Esophagus (tissue), 2 donors: ENCODE measurements around the gene MAP3K2. TPM values are rescaled to one million over a fixed set of nuclear protein-coding genes. Genes with fewer than 3 reads are reported as not detected.
A peak's percentile ranks its signal among the peaks of the same experiment; 100 is the strongest.

Experiments
- H3K27ac ChIP-seq, 2 donors: one replicate each; pipeline ENCODE4 v1.5.1; 2013; ENCODE audit warnings: low read depth in 2 of 2, mild to moderate bottlenecking in 2 of 2, inconsistent platforms in 1 of 2, low read length in 1 of 2, moderate library complexity in 1 of 2
- H3K27me3 ChIP-seq, 2 donors: one replicate each; pipeline ENCODE4 v1.6.1; 2013; ENCODE audit warnings: low read length in 2 of 2, control low read depth in 1 of 2, mild to moderate bottlenecking in 1 of 2; ENCODE audit not compliant: insufficient read depth in 2 of 2, control insufficient read depth in 1 of 2
- H3K36me3 ChIP-seq, 2 donors: one replicate each; pipeline ENCODE4 v1.6.1; 2013; ENCODE audit warnings: low read length in 1 of 2; ENCODE audit not compliant: control insufficient read depth in 2 of 2, insufficient read depth in 2 of 2
- H3K4me1 ChIP-seq, 2 donors: one replicate each; pipeline ENCODE4 v1.6.1; 2013; ENCODE audit warnings: low read length in 1 of 2; ENCODE audit not compliant: control insufficient read depth in 2 of 2, insufficient read depth in 2 of 2
- H3K4me3 ChIP-seq, 2 donors: one replicate each; pipeline ENCODE4 v1.5.1; 2013; ENCODE audit warnings: low read length in 2 of 2, mild to moderate bottlenecking in 2 of 2, low read depth in 1 of 2, moderate library complexity in 1 of 2
- H3K9me3 ChIP-seq, 2 donors: one replicate each; pipeline ENCODE4 v1.6.1; 2013; ENCODE audit warnings: mild to moderate bottlenecking in 2 of 2, low read depth in 1 of 2, low read length in 1 of 2, moderate library complexity in 1 of 2; ENCODE audit not compliant: control insufficient read depth in 2 of 2, insufficient read depth in 1 of 2
- WGBS, 2 donors: extraction: QIAGEN DNeasy Blood & Tissue Kit; methylation state at CpG; one replicate each; pipeline ENCODE4 v1.1.7; 2013; 5-methylcytosine and 5-hydroxymethylcytosine counted together
- polyA plus RNA-seq, 2 donors: library from polyadenylated mRNA; stranded (reverse); fragments of 200-250 nt; gene quantifications; one replicate each; pipeline ENCODE4 v1.2.3, GENCODE V29; 2013
- donor health status: healthy with polysubstance abuse.
- donor health status: Bipolar disorder and iron deficiency.

Gene MAP3K2
- polyA plus RNA-seq, 2 donors, result 3.5 TPM

- H3K4me3 ChIP-seq, result no peak overlapping the region
- peaks cover 5 to 6% of the 10 kb centered on the region in 2 donors for H3K4me1 ChIP-seq
- no peak overlapping the region for H3K27ac ChIP-seq
- 84 to 85% methylated on average over 7 of the region's 7 CpGs for WGBS, 2 donors
- peaks cover 0 to 3% of the 10 kb centered on the region in 2 donors for H3K27me3 ChIP-seq
- peaks cover 0 to 5% of the 10 kb centered on the region in 2 donors for H3K9me3 ChIP-seq
- no peaks in the 10 kb centered on the region for H3K36me3 ChIP-seq
Measured at GRCh38 chr2:127427376-127428056, 39.7 kb upstream of the MAP3K2 start.

- WGBS, 2 donors, result 90 to 93% methylated on average over 10 of the region's 10 CpGs
- Histone ChIP-seq H3K36me3 (no peaks in the 10 kb centered on the region), H3K27ac (no peak overlapping the region), H3K9me3 (peaks cover 0 to 5% of the 10 kb centered on the region in 2 donors), H3K4me3 (no peak overlapping the region), H3K27me3 (peaks cover 0 to 3% of the 10 kb centered on the region in 2 donors), H3K4me1 (peaks cover 5 to 6% of the 10 kb centered on the region in 2 donors)
Measured at GRCh38 chr2:127426501-127427354, 39.0 kb upstream of the MAP3K2 start.

GRCh38 chr2:127425540-127426490 is 38.0 kb upstream of the MAP3K2 start:
- peaks cover 0 to 3% of the 10 kb centered on the region in 2 donors for H3K27me3 ChIP-seq
- peaks cover 5 to 6% of the 10 kb centered on the region in 2 donors for H3K4me1 ChIP-seq
- H3K36me3 ChIP-seq, result no peaks in the 10 kb centered on the region
- H3K27ac ChIP-seq, result no peak overlapping the region
- H3K9me3 ChIP-seq, result peaks cover 0 to 5% of the 10 kb centered on the region in 2 donors
- WGBS, 2 donors, result 94 to 95% methylated on average over 16 of the region's 16 CpGs
- no peak overlapping the region for H3K4me3 ChIP-seq

- Histone ChIP-seq H3K27ac (no peak overlapping the region), H3K4me3 (no peak overlapping the region), H3K36me3 (no peaks in the 10 kb centered on the region), H3K27me3 (peaks cover 0 to 3% of the 10 kb centered on the region in 2 donors), H3K9me3 (peaks cover 0 to 5% of the 10 kb centered on the region in 2 donors), H3K4me1 (peaks cover 5 to 6% of the 10 kb centered on the region in 2 donors)
- 86 to 87% methylated on average over 13 of the region's 13 CpGs for WGBS, 2 donors
Measured at GRCh38 chr2:127424598-127425520, 37.1 kb upstream of the MAP3K2 start.

GRCh38 chr2:127423880-127424279 is 36.1 kb upstream of the MAP3K2 start:
- H3K27ac ChIP-seq, result no peak overlapping the region
- H3K27me3 ChIP-seq, result peaks cover 0 to 3% of the 10 kb centered on the region in 2 donors
- peaks cover 0 to 4% of the 10 kb centered on the region in 2 donors for H3K9me3 ChIP-seq
- no peak overlapping the region for H3K4me3 ChIP-seq
- peaks cover 5 to 6% of the 10 kb centered on the region in 2 donors for H3K4me1 ChIP-seq
- H3K36me3 ChIP-seq, result no peaks in the 10 kb centered on the region
- 47 to 51% methylated on average over 1 of the region's 1 CpG for WGBS, 2 donors

- H3K4me3 ChIP-seq, result peak overlapping the region; percentile 19 to 26
Measured at GRCh38 chr2:127423478-127423843, 35.7 kb upstream of the MAP3K2 start.

GRCh38 chr2:127422559-127423477 is 35.0 kb upstream of the MAP3K2 start:
- Histone ChIP-seq H3K4me3 (peak overlapping the region; percentile 19 to 26), H3K27me3 (peaks cover 0 to 3% of the 10 kb centered on the region in 2 donors), H3K36me3 (no peaks in the 10 kb centered on the region), H3K27ac (no peak overlapping the region), H3K9me3 (no peaks in the 10 kb centered on the region), H3K4me1 (peaks cover 5 to 6% of the 10 kb centered on the region in 2 donors)
- 6% methylated on average over 61 to 73 of the region's 73 CpGs for WGBS, 2 donors

More at GRCh38 chr2:127423478-127423843, 35.7 kb upstream of the MAP3K2 start:
- Histone ChIP-seq H3K9me3 (no peaks in the 10 kb centered on the region), H3K4me1 (peaks cover 5 to 6% of the 10 kb centered on the region in 2 donors), H3K36me3 (no peaks in the 10 kb centered on the region), H3K27ac (no peak overlapping the region), H3K27me3 (peaks cover 0 to 3% of the 10 kb centered on the region in 2 donors)
- 2 to 3% methylated on average over 27 to 29 of the region's 29 CpGs for WGBS, 2 donors
